Nephron progenitor cell (in vitro differentiated cells): Measurements from ENCODE around the gene FLAD1.

ENCODE experiments used
- DNase-seq: peaks from one replicate; pipeline ENCODE4 v3.0.0; 2021
- H3K27ac Mint-ChIP-seq: 2 replicates; pipeline ENCODE4 v1.8.0; 2021; ENCODE audit warnings: mild to moderate bottlenecking, moderate library complexity, mixed read lengths
- H3K27me3 Mint-ChIP-seq: 2 replicates; pipeline ENCODE4 v1.8.0; 2021; ENCODE audit warnings: mild to moderate bottlenecking, low read depth, mixed read lengths; ENCODE audit not compliant: poor library complexity
- H3K36me3 Mint-ChIP-seq: 2 replicates; pipeline ENCODE4 v1.8.0; 2021; ENCODE audit warnings: low read depth, mixed read lengths
- H3K4me1 Mint-ChIP-seq: 2 replicates; pipeline ENCODE4 v1.8.0; 2021; ENCODE audit warnings: mixed read lengths
- H3K4me3 Mint-ChIP-seq: 2 replicates; pipeline ENCODE4 v1.8.0; 2021; ENCODE audit warnings: mild to moderate bottlenecking, moderate library complexity, mixed read lengths
- H3K9me3 Mint-ChIP-seq: 2 replicates; pipeline ENCODE4 v1.8.0; 2021; ENCODE audit warnings: mild to moderate bottlenecking, moderate library complexity, mixed read lengths
- TF ChIP-seq, protein P1 (sequence below): fragments of 200-600 bp; sonication (generic); IDR thresholded peaks from 2 replicates; pipeline ENCODE4 v1.5.0; 2021; ENCODE audit warnings: antibody characterized with exemption

FLAD1 gene

DNA sequence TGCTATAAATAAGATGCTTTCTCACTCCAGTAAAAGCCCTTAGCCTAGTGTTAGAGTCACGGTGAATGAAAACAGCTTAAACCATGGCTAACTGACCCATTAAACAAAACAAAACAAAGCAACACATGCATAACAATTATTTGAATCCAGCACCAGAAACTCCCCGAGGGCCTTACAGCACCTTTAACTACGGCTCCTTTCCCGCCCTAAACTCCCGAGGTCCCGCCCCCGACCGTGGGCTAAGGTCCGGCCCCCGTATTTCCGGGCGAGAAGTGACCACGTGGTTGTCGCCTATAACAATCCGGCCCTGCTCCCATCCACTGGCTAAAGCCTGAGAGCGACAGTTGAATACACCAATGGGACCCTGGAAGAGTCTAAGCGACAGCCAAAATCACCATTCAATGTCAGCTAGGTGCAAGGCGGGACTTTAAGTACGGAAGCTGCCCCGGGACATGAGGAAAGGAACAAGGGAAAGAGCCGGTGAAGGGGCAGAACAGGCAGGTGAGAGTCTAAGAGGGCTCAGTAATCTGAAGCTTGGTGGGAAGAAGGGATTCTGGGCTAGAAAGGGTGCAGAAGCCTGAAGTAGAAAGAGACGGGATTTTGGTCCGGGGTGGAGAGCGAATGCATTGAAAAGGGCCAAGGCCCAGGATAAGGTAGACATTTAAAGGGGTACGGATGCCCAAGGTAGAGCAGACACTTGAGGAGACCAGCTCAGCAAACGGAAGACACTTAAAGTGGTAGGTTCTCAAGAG lies at the start of gene FLAD1:
FLAD1 (plus strand) TSS at position 448 of the 752 bp plus-strand sequence. CDS start 351 bp downstream, outside the sequence.
- H3K27me3 Mint-ChIP-seq, result no peaks in the 10 kb centered on the region
- TF ChIP-seq, protein P1, sequence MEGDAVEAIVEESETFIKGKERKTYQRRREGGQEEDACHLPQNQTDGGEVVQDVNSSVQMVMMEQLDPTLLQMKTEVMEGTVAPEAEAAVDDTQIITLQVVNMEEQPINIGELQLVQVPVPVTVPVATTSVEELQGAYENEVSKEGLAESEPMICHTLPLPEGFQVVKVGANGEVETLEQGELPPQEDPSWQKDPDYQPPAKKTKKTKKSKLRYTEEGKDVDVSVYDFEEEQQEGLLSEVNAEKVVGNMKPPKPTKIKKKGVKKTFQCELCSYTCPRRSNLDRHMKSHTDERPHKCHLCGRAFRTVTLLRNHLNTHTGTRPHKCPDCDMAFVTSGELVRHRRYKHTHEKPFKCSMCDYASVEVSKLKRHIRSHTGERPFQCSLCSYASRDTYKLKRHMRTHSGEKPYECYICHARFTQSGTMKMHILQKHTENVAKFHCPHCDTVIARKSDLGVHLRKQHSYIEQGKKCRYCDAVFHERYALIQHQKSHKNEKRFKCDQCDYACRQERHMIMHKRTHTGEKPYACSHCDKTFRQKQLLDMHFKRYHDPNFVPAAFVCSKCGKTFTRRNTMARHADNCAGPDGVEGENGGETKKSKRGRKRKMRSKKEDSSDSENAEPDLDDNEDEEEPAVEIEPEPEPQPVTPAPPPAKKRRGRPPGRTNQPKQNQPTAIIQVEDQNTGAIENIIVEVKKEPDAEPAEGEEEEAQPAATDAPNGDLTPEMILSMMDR, result no peak
- H3K4me3 Mint-ChIP-seq, result no peak within 1 kb of the TSS
- peaks cover 39% of the 10 kb centered on the region for H3K36me3 Mint-ChIP-seq
- H3K27ac Mint-ChIP-seq, result peak within 1 kb of the TSS; percentile 91
- DNase-seq, result peak; percentile 93
- H3K4me1 Mint-ChIP-seq, result peaks cover 10% of the 10 kb centered on the region
- H3K9me3 Mint-ChIP-seq, result no peaks in the 10 kb centered on the region

DNA sequence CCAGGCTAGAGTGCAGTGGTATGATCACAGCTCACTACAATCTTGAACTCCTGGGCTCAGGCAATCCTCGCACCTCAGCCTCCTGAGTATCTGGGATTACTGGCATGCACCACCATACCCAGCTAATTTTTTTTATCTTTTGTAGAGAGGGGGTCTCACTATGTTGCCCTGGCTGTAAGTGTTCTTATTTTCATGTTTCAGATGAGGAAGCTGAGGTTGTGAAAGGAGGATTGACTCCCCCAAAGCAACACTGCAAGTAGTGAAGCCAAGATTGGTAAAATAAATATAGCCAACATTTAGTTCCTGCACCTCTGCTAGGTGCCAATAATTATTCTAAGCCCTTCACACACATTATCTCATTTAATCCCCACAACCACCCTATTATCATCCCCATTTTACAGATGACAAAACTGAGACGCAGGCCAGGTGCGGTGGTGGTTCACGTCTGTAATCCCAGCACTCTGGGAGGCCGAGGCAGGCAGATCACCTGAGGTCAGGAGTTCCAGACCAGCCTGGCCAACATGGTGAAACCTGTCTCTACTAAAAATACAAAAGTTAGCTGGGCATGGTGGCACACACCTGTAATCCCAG lies 48.7 kb upstream of the FLAD1 start:
- H3K27me3 Mint-ChIP-seq, result peaks cover 8% of the 10 kb centered on the region
- no peak for DNase-seq
- H3K4me3 Mint-ChIP-seq, result no peak overlapping the region
- H3K36me3 Mint-ChIP-seq, result no peaks in the 10 kb centered on the region
- H3K9me3 Mint-ChIP-seq, result no peaks in the 10 kb centered on the region
- peaks cover 31% of the 10 kb centered on the region for H3K4me1 Mint-ChIP-seq
- H3K27ac Mint-ChIP-seq, result no peak overlapping the region
- TF ChIP-seq, protein P1, result no peak

DNA sequence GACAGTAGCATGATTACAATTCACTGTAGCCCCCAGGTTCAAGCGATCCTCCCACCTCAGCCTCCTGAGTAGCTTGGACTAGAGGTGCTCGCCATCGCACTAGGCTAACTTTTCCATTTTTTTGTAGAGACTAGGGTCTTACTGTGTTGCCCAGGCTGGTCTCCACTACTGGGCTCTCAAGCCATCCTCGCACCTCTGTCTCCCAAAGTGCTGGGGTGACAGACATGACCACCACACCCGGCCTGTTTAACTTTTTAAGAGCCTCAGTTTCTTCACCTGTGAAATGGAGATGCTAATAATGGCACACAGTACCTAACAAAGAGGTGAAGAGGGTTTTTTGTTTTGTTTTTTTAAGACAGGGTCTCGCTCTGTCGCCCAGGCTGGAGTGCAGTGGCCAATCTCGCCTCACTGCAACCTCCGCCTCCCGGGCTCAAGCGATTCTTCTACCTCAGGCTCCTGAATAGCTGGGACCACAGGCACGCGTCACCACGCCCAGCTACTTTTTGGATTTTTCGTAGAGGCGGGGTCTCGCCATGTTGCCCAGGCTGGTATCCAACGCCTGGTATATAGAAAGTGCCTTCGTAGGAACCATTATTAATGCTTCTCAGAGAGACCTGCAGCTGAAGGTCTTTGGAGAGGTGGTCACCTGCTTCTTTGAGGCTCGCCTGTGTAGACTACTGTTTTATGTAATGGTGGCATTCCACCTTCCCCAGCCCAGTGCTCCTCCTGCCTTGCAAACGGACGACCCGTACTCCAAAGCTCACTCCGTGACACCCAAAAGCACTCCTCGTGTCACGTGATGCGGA lies 47.2 kb upstream of the FLAD1 start:
- H3K27me3 Mint-ChIP-seq, result peaks cover 8% of the 10 kb centered on the region
- H3K4me1 Mint-ChIP-seq, result peaks cover 41% of the 10 kb centered on the region
- H3K9me3 Mint-ChIP-seq, result no peaks in the 10 kb centered on the region

DNA sequence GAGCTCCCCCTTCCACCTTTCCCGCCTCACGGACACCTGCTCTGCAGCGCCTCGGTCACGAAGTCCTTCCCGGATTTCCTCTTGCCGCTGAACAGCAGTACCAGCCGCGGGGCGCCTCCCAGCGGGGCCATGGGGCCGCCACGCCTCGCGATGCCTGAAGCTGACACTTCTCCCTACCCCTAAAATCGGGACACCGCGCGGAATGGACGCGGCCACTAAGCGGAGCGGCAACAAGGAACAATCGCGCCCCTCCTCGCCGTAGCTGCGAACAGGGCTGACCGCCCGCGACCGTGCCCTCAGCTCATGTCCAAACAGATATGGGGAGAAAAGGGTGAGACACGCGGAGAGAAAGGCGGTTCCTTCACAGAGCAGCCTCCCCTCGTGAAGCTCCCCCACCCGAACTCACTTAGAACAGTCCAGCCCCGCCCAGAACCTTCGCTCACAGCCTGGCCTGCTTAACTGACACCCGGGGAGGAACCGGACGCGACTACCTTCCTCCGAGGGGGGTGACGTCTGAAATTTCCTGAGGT lies 46.5 kb upstream of the FLAD1 start, which contains the start of gene PMVK:
PMVK (minus strand) TSS at position 165 of the 530 bp plus-strand sequence; CDS start at position 131, 34 bp downstream.
- no peaks in the 10 kb centered on the region for H3K9me3 Mint-ChIP-seq
- TF ChIP-seq, protein P1, result peak; percentile 18
- no peaks in the 10 kb centered on the region for H3K36me3 Mint-ChIP-seq
- peak within 1 kb of the TSS; percentile 100 for H3K27ac Mint-ChIP-seq
- H3K4me3 Mint-ChIP-seq, result peak within 1 kb of the TSS; percentile 84
- peaks cover 48% of the 10 kb centered on the region for H3K4me1 Mint-ChIP-seq
- H3K27me3 Mint-ChIP-seq, result peaks cover 8% of the 10 kb centered on the region
- DNase-seq, result peak; percentile 92

More for the DNA sequence above, 47.2 kb upstream of the FLAD1 start:
- no peak for DNase-seq
- H3K4me3 Mint-ChIP-seq, result peak overlapping the region; percentile 84
- TF ChIP-seq, protein P1, result no peak
- no peaks in the 10 kb centered on the region for H3K36me3 Mint-ChIP-seq
- H3K27ac Mint-ChIP-seq, result peak overlapping the region; percentile 100

DNA sequence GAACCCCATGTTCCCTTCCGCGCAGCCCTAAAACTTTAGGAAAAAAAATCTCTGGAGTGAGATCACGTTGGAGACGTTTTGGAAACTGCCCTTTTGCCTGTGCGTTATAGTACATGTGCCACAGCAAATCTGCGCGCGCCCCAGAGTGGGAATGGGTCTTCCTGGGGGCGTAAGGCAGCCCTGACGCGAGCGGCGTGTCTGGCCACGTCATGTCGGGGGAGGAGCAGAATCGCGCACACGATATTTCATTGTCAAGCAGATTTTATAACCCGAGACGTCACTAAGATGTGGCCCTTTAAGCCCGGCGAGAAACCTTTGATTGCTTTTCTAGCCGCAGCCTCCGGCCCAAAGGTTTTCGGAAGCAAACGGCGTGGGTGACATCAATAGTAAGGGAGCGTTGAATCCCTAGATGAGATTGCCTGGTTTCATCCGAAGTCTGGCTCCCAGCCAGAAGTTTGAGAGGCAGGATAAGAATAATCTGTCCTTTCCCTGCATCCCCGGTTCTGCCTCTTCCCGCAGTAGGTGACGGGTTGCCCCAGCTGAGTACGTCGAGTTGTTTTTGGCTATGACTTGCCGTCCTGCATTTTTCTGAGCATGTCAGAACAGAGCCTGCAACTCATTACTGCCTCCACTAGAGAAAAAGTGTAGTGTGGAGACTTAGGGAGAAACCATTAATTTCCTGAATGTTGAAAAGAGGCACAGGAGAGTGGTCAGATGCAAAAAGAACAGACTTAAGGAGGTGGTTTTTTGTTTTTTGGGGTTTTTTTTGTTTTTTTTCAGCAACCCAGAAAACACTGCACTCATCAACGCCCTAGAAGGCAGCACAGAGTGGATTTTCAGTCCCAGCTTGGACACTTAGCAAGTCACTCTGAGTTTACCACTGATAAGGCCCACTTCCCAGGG lies 45.8 kb upstream of the FLAD1 start:
- Mint-ChIP-seq H3K9me3 (no peaks in the 10 kb centered on the region), H3K27me3 (peaks cover 8% of the 10 kb centered on the region), H3K27ac (peak overlapping the region; percentile 100), H3K4me3 (peak overlapping the region; percentile 84), H3K4me1 (peaks cover 51% of the 10 kb centered on the region), H3K36me3 (no peaks in the 10 kb centered on the region)
- peak; percentile 86 for DNase-seq
- TF ChIP-seq, protein P1, result no peak
